HG03103 (cell line): ENCODE measurements around the gene DCAF11.
A peak's percentile ranks its signal among the peaks of the same experiment; 100 is the strongest.

Experiments
- ATAC-seq: cut with Tn5 transposase; IDR thresholded peaks from one replicate; pipeline ENCODE4 v1.9.1; 2021; ENCODE audit warnings: low read depth; ENCODE audit not compliant: unreplicated experiment

The DCAF11 gene

DNA sequence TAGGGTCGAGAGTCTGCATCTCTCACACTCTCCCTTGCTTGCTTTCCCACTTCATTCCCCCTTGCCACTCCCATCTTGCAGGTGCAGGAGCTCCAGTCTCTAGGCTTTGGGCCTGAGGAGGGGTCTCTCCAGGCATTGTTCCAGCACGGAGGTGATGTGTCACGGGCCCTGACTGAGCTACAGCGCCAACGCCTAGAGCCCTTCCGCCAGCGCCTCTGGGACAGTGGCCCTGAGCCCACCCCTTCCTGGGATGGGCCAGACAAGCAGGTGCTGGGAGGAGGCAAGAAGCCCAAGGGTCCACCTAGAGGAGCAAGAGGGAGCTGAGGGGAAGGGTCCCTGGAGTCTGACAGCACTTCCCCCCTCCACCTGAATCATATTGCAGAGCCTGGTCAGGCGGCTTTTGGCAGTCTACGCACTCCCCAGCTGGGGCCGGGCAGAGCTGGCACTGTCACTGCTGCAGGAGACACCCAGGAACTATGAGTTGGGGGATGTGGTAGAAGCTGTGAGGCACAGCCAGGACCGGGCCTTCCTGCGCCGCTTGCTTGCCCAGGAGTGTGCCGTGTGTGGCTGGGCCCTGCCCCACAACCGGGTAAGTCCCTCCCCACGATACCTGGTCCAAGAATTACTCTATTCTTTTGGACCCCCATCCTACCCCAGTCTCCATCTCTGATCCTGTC is 37.0 kb downstream of the DCAF11 start:
- ATAC-seq = no peak

DNA sequence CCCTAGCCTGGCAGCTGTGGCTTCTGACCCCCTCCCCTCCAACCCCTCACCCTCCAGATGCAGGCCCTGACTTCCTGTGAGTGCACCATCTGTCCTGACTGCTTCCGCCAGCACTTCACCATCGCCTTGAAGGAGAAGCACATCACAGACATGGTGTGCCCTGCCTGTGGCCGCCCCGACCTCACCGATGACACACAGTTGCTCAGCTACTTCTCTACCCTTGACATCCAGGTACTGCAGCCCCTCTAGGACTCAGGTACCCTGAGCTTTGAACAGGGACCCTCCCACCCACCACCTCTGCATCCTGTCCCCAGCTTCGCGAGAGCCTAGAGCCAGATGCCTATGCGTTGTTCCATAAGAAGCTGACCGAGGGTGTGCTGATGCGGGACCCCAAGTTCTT is 40.5 kb downstream of the DCAF11 start:
- ATAC-seq = no peak

DNA sequence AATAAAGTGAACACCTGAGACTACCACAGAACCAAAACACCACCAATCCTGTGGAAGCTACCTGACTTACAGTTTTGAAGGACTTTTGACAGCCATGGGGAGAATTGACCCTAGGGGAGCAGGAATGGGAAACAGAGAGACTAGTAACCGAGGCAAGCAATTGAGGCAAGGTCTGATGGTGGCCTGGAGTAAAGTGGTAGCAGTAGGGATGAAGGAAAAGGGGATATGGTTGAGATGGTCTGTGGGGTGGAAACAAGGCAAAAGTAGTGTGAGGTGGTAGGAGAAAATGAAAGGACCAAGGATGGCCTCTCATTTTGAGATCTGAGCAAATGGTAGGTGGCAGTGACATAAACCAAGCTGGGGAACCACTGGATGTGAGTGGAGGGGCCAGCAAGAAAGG is 42.3 kb downstream of the DCAF11 start:
- ATAC-seq = no peak

DNA sequence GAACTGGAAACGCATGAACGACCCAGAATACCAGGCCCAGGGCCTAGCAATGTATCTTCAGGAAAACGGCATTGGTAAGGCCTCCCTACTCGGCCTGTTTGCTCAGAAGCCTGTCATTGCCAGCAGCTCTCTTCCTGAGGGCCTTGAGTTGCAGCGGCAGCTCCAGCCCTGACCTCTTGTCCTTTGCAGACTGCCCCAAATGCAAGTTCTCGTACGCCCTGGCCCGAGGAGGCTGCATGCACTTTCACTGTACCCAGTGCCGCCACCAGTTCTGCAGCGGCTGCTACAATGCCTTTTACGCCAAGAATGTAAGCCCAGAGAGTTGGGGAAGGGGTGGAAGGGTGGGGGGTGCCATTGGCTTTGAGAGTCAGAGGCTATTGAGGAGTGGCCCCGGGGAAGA is 42.8 kb downstream of the DCAF11 start:
- no peak for ATAC-seq

DNA sequence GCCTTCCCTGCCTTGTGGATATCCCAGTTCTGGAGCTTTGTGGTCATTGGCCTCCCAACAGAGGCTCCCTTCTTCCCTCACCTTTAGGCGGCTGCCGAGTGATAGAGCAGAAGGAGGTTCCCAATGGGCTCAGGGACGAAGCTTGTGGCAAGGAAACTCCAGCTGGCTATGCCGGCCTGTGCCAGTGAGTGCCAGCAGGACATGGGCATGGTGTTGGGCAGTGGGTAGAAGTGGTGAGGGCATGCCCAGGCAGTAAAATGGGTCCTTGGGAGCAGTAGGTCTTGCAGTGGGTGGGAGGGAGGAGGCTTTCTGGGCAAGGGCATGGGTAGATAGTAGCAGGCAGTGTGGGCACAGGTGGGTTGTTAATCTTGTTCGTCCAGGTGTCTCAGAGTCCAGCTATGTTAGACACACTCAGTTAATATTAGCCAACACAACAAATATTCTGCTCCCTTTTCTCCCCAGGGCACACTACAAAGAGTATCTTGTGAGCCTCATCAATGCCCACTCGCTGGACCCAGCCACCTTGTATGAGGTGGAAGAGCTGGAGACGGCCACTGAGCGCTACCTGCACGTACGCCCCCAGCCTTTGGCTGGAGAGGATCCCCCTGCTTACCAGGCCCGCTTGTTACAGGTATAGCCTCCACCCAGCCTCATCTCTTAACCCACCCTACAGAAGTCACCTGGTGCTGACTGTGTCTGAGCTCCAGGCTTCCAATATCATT is 45.4 kb downstream of the DCAF11 start:
- no peak for ATAC-seq

DNA sequence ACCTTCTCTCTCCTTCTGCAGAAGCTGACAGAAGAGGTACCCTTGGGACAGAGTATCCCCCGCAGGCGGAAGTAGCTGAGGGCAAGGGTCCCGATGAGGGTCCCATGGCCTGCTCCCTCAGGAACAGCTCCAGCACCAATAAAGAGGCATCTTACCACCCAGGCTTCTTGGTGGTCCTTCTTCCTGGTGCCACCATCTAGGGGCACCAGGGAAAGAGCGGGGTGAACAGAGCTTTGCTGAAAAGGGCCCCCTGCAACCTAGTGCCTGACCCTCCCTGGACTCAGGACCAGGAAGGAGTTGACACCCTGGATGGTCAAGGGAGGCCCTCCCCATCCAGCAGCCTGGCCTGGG is 45.9 kb downstream of the DCAF11 start:
- no peak for ATAC-seq

DNA sequence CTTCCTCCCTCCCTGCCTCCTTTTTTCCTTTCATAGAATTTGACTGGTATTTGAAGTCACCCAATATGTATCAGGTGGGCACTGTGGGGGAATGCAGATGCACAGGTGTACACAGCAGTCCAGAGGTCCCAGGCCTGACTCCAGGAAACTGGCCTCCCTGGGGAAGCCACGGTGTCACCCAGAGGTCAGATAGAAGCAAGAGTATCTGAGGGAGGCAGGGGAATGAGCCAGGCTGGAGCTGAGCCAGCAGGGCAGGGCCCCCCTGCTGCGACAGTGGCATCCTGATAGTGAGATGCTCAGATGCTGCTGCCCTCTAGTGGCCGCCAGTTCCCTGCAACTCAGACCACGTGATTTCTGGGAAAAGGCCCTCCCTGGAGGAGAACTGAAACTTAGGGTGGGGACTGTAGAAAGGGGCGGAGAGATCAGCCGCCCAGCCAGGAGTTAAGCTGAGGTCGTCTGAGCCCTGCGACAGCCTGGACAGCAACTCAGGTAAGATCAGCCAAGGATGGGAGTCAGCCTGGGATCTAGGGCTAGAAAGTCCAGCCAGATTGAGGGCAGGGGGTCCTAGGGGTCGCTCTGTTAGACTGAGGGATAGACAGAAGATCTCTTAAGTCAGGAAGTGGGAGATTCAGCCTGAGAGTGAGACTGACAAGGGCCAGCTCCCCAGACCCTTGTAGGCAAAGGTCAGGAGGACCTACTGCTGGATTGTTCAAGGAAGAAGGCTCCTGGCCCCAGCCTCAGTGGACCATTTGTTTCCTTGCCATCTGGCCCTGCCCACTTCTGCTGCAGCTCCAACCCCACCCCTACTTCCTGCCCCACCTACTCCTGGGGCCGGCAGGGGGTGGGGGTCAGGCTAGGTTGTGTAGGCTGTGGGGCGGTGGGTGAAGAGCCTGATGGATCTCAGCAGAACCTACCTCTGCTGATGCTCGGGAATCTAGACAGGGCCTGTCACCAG is 46.5 kb downstream of the DCAF11 start, which contains the start of gene IRF9:
Gene IRF9 (plus strand): TSS at position 416 of the 955 bp plus-strand sequence. CDS start 880 bp downstream, outside the sequence.
- peak; percentile 71 for ATAC-seq

DNA sequence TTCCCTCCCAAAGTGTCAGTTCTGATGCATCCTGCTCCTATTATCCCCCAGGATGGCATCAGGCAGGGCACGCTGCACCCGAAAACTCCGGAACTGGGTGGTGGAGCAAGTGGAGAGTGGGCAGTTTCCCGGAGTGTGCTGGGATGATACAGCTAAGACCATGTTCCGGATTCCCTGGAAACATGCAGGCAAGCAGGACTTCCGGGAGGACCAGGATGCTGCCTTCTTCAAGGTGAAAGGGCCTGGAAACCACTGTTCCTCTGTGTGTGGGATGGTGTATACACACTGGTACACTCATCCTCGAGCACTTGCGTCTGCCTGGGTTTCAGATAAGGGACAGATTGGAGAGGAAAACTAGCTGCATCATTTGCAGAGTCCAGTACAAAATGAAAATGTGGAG is 47.5 kb downstream of the DCAF11 start:
- no peak for ATAC-seq

DNA sequence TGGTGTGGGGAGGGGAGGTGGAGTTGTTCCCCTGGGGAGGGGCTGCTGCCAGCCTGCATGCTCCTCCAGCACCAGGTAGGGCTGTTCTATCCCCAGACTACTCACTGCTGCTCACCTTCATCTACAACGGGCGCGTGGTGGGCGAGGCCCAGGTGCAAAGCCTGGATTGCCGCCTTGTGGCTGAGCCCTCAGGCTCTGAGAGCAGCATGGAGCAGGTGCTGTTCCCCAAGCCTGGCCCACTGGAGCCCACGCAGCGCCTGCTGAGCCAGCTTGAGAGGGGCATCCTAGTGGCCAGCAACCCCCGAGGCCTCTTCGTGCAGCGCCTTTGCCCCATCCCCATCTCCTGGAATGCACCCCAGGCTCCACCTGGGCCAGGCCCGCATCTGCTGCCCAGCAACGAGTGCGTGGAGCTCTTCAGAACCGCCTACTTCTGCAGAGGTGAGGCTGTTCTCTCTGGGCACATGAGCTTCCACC is 50.0 kb downstream of the DCAF11 start:
- ATAC-seq = no peak

DNA sequence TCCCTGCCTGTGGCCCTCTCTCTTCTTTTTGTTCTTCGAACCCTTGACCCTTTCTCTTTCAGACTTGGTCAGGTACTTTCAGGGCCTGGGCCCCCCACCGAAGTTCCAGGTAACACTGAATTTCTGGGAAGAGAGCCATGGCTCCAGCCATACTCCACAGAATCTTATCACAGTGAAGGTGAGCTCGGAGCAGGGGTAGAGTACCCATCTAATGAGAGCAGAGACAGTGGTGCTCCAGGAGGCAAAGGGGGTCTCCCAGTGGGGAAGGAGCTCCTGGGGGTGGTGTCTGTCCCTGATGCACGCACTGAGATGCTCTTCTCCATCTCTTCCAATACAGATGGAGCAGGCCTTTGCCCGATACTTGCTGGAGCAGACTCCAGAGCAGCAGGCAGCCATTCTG is 51.2 kb downstream of the DCAF11 start:
- ATAC-seq = no peak

DNA sequence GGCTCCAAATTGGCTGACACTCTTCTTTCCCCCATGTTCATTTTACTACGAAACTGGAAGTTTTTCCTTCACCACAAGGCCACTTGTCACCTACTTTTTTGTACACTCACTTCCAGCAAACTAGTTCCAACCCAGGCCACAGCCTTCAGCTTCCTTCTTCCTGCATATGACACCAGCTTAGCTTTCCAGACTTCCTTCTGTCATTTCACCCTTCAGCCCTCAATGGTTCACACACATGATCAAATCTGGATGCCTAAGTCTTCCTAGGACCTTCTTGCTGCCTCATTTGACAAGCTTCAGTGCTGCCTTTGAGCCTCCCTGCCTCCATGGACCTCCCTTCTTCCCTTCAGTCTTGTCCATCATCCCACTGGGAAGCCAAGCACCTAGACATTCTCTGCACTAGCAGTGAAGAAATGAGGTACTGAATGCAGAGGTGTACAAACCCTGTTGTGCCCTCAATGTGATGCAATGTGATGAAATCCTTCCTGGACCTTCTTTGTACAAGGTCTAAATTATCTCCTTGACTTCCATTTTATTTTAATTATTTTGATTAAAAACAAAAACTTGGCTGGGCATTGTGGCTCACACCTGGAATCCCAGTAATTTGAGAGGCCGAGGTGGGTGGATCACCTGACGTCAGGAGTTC is 53.0 kb downstream of the DCAF11 start:
- ATAC-seq = no peak

DNA sequence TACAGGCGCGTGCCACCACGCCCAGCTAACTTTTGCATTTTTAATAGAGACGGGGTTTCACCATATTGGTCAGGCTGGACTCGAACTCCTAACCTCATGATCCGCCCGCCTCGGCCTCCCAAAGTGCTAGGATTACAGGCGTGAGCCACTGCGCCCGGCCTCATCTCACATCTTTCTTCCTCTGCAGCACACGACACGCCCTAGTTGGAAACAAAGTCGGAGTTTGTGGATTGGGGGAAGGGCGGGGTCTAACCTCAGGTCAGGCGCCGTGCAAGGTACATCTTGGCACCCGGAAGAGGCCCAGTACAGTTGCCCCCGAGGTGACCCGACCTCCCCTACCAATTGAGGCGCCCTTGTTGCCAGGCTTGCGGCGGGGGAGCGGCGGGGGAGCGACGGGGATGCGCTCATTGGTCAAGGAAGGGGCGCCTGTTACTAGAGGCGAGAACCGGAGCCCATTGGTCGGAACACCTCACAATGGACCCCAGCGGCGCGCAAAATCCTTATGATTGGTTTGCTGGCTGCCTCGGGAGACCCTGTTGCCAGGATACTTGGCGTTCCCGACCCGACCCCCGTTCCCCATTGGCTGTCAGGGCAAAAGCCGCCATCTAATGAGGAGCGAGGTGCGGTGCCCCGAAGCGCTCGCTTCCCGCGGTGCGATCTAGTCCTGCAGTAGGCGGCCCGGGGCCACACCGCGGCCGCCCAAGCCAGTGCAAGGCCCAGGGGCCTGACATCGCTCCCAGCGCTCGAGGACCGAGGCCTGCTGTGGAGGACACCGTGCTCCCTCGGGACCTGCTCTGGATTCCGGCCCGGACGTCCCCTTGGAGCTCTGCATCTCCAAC is 57.1 kb downstream of the DCAF11 start, which contains the start of gene REC8:
Gene REC8 (plus strand): TSS at position 659 of the 839 bp plus-strand sequence. CDS start 473 bp downstream, outside the sequence.
- peak; percentile 72 for ATAC-seq

DNA sequence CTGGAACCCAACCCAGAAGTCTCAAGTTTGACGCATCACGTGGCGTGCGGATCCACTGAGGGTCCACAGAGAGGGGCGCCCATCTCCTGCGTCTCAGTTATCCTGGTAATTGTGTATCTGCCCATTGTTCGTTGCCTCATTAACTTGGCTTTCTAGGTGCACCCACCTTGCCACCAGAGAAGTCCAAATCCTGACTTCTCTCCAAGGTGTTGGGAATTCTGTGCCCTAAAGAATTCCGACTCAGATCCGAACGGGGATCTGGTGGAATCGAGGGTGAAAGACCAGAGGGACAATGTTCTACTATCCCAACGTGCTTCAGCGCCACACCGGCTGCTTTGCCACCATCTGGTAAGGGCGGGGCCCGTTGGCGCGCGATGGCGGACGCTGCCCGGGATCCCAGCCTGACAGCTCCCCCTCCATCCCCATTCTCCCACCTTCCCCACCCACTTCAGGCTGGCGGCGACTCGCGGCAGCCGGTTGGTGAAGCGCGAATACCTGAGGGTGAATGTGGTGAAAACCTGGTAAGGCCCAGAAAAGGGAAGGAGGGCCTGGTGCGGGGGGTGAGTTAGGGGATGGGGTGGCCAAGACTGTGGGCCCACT is 57.8 kb downstream of the DCAF11 start:
- ATAC-seq = no peak

DNA sequence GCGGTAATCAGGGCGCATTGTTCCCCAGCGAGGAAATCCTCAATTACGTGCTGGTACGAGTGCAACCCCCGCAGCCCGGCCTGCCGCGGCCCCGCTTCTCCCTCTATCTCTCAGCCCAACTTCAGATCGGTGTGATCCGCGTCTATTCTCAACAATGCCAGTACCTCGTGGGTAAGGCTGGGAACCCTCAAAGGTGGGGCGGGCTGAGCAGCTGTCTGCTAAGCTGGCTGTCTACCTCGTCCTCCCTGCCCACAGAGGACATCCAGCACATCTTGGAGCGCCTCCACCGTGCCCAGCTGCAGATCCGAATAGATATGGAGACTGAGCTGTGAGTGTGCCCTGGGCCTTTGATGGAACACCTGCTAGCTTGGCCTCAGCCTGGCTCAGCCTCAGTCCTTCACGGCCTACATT is 58.3 kb downstream of the DCAF11 start:
- no peak for ATAC-seq
